Stomach (tissue), 9 donors: ENCODE data around the gene SLC38A9. TPM values are rescaled to one million over a fixed set of nuclear protein-coding genes. Genes with fewer than 3 reads are reported as not detected.
"Not testable (repeated sequence)": the region's sequence is repeated elsewhere in the genome, so short reads cannot be mapped to it uniquely, and the experiment has no call there.

Experiments used
- DNase-seq, 2 donors: peaks; one replicate each; pipeline versions ENCODE4 v3.0.0 to v3.0.0-alpha.2; 2013 to 2019
- H3K27ac ChIP-seq, 5 donors: fragments of 200-600 bp in 4 of 5; sonication (generic) in 4 of 5; one replicate each; pipeline ENCODE4 v1.5.1; 2013 to 2019; ENCODE audit warnings: mild to moderate bottlenecking in 1 of 5, moderate library complexity in 1 of 5
- H3K27me3 ChIP-seq, 3 donors: fragments of 200-600 bp; sonication (generic); one replicate each; pipeline ENCODE4 v1.5.1; 2017 to 2019; ENCODE audit warnings: mixed run types in 1 of 3
- H3K36me3 ChIP-seq, 4 donors: fragments of 200-600 bp; sonication (generic); 1 replicate in 3 of 4; 2 replicates in 1 of 4; pipeline ENCODE4 v1.5.1; 2016 to 2019
- H3K4me1 ChIP-seq, 4 donors: fragments of 200-600 bp; sonication (generic); one replicate each; pipeline ENCODE4 v1.5.1; 2016 to 2019
- H3K4me3 ChIP-seq, 4 donors: fragments of 200-600 bp; sonication (generic) in 3 of 4; one replicate each; pipeline ENCODE4 v1.5.1; 2016 to 2019; ENCODE audit warnings: mild to moderate bottlenecking in 1 of 4
- H3K9me3 ChIP-seq, 4 donors: fragments of 200-600 bp; sonication (generic); one replicate each; pipeline ENCODE4 v1.5.1; 2016 to 2019
- CTCF ChIP-seq, 7 experiments: fragments of 450-650 bp in 4 of 7; fragments of 200-600 bp in 3 of 7; sonication (generic) in 3 of 7; IDR thresholded peaks; one replicate each; pipeline ENCODE4 v1.5.1; 2016 to 2019; ENCODE audit warnings: antibody characterized with exemption in 7 of 7, control low read depth in 2 of 7, mild to moderate bottlenecking in 1 of 7
- EP300 ChIP-seq: sonication (generic); formaldehyde crosslinking; IDR thresholded peaks from one replicate; pipeline ENCODE4 v1.6.1; 2017; ENCODE audit warnings: antibody characterized with exemption
- POLR2A ChIP-seq, 4 donors: fragments of 450-650 bp; IDR thresholded peaks; one replicate each; pipeline ENCODE4 v1.6.1; 2016; ENCODE audit warnings: antibody characterized with exemption in 4 of 4, control low read depth in 2 of 4, mild to moderate bottlenecking in 1 of 4, moderate library complexity in 1 of 4
- POLR2AphosphoS5 ChIP-seq, 3 donors: sonication (generic); formaldehyde crosslinking; IDR thresholded peaks; one replicate each; pipeline ENCODE4 v1.6.1; 2016; ENCODE audit warnings: antibody characterized with exemption in 3 of 3
- WGBS, 5 donors: extraction: QIAGEN DNeasy Blood & Tissue Kit in 3 of 5; methylation state at CpG; one replicate each; pipeline versions ENCODE4 v1.1.5 to v1.1.7; 2013 to 2018; 5-methylcytosine and 5-hydroxymethylcytosine counted together
- intact Hi-C: fragments of 100-400 bp; cut with DNase I; formaldehyde crosslinking; loops from one replicate; pipeline ENCODE4 v1.15.1; 2023; ENCODE audit warnings: low total_unique reads
- polyA plus RNA-seq, 3 donors: library from polyadenylated mRNA; stranded (reverse); fragments of 200-250 nt; gene quantifications; one replicate each; pipeline ENCODE4 v1.2.3, GENCODE V29; 2013
- total RNA-seq, 5 donors: library from RNA; depleted of rRNA; stranded (reverse); fragments of >200 nt; gene quantifications; one replicate each; pipeline versions ENCODE4 v1.1.0 to v1.2.3, GENCODE V29; 2014 to 2016
- donor health status: healthy with polysubstance abuse.
- donor health status: Bipolar disorder and iron deficiency.
- donor health status: healthy.

The SLC38A9 gene
- total and polyA plus RNA-seq, 8 donors: 3.7 to 120 (median 8.6) TPM

DNA sequence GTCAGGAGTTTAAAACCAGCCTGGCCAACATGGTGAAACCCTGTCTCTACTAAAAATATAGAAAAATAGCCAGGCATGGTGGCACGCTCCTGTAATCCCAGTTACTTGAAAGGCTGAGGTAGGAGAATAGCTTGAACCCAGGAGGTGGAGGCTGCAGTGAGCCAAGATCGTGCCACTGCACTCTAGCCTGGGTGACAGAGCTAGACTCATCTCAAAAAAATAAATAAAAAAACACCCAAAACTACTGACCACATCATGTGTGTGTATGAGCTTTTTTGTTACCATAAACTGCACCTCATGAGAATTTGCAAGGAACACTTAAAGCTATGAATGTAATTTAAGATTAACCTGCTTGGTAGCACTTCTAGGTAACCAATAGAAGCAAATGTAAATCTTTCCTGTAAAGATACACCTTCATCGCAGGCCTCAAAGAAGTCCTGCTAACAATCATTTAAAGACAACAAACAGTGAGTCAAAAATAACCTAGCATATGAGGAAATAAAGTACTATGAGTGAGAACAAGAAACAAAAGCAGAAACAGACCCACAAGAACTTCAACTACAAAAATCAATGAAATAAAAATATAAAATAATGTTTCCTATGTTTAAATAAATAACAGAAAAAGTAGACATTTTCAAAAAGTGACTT, 13.0 kb downstream of the SLC38A9 start:
- no peaks in the 10 kb centered on the region for H3K9me3 ChIP-seq
- DNase-seq: no peak
- no peak overlapping the region for H3K27ac ChIP-seq
- 66 to 84% (median 72%) methylated on average over 3 of the region's 3 CpGs for WGBS, 5 donors
- TF ChIP-seq CTCF (IDR thresholded peaks at IDR 0.05): no peak
- TF ChIP-seq POLR2AphosphoS5 (IDR thresholded peaks at IDR 0.05): no peak
- TF ChIP-seq POLR2A (IDR thresholded peaks at IDR 0.05): no peak
- no peak for TF ChIP-seq EP300
- H3K4me1 ChIP-seq: no peaks in the 10 kb centered on the region
- no peak overlapping the region for H3K4me3 ChIP-seq
- H3K36me3 ChIP-seq: peaks cover 0 to 17% (median 15%) of the 10 kb centered on the region in 4 donors
- no peaks in the 10 kb centered on the region for H3K27me3 ChIP-seq
- intact Hi-C loops: loop anchor here (10.0 kb wide), 1 partner anchor 354 kb away; no protein-coding TSS in a partner anchor

GRCh38 chr5:55696704-55697103, 15.4 kb downstream of the SLC38A9 start:
- not testable (repeated sequence) for H3K27ac ChIP-seq, DNase-seq, H3K27me3 ChIP-seq, H3K4me3 ChIP-seq, H3K4me1 ChIP-seq, H3K9me3 ChIP-seq
- H3K36me3 ChIP-seq: peaks cover 0 to 11% (median 9%) of the 10 kb centered on the region in 4 donors
- intact Hi-C loops: loop anchor here (10.0 kb wide), 1 partner anchor 352 kb away; no protein-coding TSS in a partner anchor
- WGBS, 5 donors: 95 to 100% (median 98%) methylated on average over 8 to 22 of the region's 31 CpGs; no CpG with 5 or more reads in 1 of the 5 donors

DNA sequence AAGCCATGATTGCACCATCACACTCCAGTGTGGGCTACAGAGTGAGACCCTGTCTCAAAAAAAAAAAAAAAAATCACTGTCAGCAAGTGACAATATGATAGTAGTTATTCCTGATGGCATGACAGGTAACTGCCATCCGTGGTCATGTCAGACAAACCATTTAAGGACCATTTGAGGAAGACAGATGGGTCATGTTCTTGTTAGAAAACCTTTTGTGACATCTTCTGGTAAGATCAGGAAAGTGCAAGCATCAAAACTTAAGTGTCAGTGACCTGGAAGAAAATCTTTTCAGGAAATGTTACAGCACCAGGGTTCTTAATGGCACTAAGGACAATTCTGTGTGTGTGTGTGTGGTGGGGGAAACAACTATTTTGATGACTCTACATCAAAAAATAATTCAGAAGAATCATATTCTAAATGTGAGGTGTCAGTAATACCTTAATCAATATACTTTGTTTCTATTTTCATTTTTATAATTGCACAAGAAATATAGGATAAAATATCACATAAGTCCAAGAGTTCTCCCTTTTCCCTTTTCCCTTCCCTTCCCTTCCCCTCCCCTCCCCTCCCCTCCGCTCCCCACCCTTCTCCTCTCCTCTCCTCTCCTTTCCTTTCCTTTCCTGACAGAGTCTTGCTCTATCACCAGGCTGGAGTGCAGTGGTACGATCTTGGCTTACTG, 17.8 kb downstream of the SLC38A9 start:
- Histone ChIP-seq H3K27ac (no peak overlapping the region), H3K4me3 (no peak overlapping the region), H3K36me3 (peaks cover 0 to 11% (median 9%) of the 10 kb centered on the region in 4 donors), H3K9me3 (no peaks in the 10 kb centered on the region), H3K4me1 (peaks cover 0 to 31% (median 16%) of the 10 kb centered on the region in 4 donors), H3K27me3 (no peaks in the 10 kb centered on the region)
- WGBS, 5 donors: 70 to 79% (median 75%) methylated on average over 3 of the region's 3 CpGs
- TF ChIP-seq POLR2A (IDR thresholded peaks at IDR 0.05) (no peak), EP300 (no peak), CTCF (IDR thresholded peaks at IDR 0.05) (peak in 3 of 7 experiments; percentile 12 to 23 (median 15)), POLR2AphosphoS5 (IDR thresholded peaks at IDR 0.05) (no peak)
- peak in 1 of 2 donors; percentile 36 for DNase-seq
- intact Hi-C loops: loop anchor here (5.0 to 10.0 kb wide), 2 partner anchors 287 to 349 kb away; no protein-coding TSS in a partner anchor

- peaks cover 0 to 9% (median 6%) of the 10 kb centered on the region in 4 donors for H3K36me3 ChIP-seq
- intact Hi-C loops: loop anchor here (5.0 to 10.0 kb wide), 2 partner anchors 285 to 348 kb away; no protein-coding TSS in a partner anchor
- WGBS, 5 donors: 25 to 40% (median 37%) methylated on average over 1 of the region's 1 CpG
- H3K9me3 ChIP-seq: no peaks in the 10 kb centered on the region
- DNase-seq: peak in 1 of 2 donors; percentile 64
- H3K27me3 ChIP-seq: no peaks in the 10 kb centered on the region
- H3K4me1 ChIP-seq: peaks cover 0 to 35% (median 16%) of the 10 kb centered on the region in 4 donors
- H3K4me3 ChIP-seq: no peak overlapping the region
- TF ChIP-seq EP300 (no peak), POLR2AphosphoS5 (IDR thresholded peaks at IDR 0.05) (no peak), POLR2A (IDR thresholded peaks at IDR 0.05) (no peak), CTCF (IDR thresholded peaks at IDR 0.05) (no peak)
- H3K27ac ChIP-seq: no peak overlapping the region
These were observed 19.6 kb downstream of the SLC38A9 start for GRCh38 chr5:55692509-55692908.
